ENCODE results near the gene RAPSN.
A peak's percentile ranks its signal among the peaks of the same experiment; 100 is the strongest.

Gene RAPSN

DNA sequence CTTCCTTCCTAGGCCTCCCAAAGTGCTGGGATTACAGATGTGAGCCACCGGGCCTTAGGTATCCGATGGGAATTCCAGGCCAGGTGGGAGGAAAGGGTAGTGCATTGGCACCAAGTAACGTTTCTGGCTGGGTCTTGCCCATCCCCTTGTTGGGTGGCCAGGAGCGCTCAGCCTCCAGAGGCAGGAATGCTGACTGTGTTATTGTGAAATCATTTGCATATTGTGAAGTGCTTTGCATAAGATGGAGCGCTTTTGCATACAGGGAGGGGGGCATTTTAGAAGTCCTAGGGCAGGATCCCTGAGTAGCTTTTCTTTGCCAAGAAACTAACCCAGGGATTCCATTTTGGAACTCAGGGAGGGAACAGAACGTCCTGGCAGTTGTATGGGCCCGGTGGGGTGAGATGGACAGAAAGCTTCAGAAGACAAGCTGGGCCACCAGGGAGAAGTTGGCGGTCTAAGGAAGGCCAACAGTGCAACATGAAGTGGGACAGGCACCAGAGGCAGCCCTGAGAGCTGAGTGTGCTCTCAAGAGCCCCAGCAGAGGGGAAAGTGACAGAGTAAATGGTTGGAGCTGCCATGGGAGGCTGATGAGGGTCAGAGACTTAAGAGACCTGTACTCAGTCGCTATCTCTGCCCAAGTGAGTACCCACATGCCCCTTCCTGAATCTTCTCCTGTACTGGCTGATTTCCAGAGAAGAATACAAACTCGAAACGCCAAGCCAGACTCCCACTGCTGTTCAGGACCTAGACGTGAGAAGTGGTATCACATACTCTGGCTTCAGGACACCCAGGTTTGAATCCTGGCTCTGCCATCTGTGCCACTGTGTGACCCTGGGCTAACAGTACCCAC is 41.8 kb downstream of the RAPSN start:
- no peak for DNase-seq

DNA sequence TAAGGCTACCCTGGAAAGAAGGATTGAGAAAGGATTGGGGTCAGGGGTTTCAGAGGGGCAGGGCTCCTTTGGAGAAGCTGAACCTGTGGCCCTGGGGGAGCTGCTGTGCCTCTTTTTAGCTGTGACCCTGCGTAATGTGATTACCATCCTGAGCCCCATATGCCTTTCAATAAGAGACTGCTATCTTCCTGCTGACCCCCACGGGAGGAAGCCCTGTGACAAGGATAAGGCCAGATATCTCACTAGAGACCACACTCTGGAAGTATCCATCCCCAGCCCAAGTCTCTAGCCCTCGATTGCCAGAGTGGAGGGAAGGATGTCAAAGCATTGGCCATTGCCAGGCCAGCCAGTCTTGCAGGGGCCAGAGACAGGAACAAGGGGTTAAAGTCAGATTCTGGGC is 45.4 kb downstream of the RAPSN start:
- DNase-seq, result no peak

DNA sequence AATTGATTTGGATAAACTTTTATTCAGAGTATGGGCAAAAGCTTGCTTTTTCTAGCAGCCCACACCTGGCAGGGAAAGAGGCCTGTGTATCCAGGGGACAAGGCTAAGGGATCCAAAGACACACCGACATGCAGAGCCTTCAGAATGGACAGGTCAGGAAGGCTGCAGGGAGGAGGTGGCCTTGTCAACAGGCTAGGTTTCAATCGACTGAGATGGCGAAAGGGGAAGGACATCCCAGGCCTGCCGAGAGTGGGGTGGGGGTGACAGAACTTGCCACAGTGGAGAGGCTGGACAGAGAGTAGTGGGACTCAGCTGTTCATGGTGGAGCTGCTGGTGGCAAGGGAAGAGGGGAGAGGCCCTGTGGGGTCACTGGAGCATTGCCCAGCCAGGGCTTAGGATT is 45.8 kb downstream of the RAPSN start:
- no peak for DNase-seq

DNA sequence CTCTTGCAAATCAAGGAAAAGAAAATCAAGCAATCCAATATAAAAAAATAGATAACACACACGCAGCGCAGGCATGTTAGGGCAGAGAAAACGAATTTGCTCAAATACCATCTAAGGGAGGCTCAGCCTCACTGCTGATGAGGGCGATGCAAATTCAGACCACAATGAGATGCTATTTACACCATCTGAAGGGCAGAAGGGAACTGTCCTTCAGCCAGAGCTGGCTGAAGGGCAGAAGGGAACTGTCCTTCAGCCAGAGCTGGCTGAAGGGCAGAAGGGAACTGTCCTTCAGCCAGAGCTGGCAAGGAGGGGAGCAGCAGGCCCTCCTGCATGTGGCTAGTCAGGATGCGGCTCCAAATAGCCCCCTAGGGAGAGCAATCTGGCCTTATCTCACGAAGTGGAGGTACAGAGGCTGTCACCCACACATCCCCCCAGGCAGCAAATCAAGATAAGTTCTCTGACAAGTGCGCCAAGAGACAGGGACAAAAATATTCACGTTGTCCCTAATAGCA is 48.1 kb downstream of the RAPSN start:
- DNase-seq, result no peak

DNA sequence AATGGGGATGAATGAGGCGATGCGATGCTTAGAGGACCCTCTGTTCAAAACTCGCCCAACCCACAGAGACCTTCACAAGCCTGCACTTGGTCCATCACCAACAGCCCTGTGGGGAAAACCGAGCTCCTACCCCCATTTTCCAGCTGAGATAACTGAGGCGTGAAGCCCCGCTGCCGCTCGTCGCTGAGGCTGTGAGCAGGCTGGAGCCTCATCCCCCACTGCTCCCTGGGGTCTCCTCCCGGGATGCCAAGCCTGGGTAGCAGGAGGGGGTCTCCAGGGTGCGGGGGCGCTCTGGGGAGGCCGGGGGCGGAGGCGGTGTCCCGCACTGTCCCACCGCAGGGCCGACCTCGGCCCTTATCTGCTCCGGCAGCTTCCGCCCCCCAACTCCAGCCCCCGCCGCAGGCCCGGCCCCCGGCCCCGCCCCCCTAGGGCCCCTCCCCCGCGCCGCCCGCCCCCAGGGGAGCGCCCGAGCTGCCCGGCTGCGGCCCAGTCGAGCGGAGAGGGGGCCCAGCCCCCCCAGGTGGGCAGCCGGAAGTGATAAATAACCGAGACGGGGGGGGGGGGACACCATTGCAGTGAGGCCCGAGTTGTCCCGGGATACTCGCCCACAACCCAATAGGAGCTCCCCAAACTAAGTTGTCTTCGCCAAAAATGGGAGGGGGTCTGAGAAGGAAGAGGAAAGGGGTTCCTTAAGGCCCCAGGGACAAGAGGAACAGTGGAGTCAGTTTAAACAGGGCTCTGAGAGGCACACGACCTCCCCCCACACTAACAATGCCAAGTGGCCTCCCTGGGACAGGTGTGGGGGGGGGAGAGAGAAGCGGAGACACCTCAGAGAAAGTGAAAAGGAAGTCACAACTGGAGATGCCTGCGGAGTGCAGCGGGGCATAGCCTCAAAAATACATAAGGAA is 48.8 kb downstream of the RAPSN start:
- DNase-seq, result peak in 2 of 4 experiments; percentile 30 to 57

DNA sequence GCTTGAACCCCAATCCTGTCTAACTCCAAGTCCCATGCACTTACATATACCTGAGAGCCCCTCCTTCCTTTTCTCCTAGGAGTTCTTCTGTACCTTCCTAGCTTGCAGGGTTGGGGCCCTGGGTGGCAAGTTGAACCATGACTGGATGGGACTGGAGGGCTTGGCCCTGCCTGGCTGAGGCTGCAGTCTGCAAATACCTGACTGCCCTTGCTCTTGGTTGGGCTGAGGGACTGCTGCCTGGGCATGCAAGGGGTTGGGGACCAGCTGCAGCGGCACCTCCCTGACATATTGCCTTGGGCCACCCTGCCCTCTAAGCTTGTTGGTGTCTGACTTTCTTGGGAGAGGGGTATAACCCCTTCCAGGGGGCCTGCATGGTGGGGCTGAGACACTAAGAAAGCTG is 50.4 kb downstream of the RAPSN start:
- no peak for DNase-seq

DNA sequence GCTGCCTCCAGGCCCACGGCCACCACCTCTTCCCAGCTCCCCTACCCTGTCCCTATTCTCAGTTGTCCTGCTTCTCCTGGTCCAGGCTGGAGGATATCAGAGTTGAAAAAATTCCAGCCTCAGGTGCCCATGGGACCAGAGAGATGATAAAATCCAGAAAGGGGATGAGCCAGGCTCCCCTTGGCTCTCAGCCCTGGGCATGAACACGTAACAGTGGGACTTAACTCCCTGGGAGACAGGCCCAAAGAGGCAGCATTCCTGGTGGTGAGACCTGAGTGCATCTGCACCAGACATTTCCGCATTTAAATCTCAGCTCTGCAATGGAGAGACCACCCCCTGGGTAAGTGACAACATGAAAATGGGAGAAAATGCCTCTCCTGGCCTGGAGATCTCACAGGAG is 50.9 kb downstream of the RAPSN start:
- no peak for DNase-seq

DNA sequence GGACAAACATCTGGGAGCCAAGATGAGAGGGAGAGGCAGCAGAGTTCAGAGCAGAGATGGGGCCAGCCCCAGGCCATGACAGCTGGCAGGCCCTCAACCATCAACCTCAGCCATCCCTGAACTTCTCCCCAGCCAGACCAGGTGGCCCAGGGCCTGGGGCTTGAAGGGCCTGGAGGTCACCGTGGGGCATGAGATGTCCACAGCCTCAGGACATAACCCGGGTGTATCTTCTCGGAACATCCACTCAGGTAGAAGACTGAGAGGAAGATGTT is 53.0 kb downstream of the RAPSN start:
- no peak for DNase-seq

DNA sequence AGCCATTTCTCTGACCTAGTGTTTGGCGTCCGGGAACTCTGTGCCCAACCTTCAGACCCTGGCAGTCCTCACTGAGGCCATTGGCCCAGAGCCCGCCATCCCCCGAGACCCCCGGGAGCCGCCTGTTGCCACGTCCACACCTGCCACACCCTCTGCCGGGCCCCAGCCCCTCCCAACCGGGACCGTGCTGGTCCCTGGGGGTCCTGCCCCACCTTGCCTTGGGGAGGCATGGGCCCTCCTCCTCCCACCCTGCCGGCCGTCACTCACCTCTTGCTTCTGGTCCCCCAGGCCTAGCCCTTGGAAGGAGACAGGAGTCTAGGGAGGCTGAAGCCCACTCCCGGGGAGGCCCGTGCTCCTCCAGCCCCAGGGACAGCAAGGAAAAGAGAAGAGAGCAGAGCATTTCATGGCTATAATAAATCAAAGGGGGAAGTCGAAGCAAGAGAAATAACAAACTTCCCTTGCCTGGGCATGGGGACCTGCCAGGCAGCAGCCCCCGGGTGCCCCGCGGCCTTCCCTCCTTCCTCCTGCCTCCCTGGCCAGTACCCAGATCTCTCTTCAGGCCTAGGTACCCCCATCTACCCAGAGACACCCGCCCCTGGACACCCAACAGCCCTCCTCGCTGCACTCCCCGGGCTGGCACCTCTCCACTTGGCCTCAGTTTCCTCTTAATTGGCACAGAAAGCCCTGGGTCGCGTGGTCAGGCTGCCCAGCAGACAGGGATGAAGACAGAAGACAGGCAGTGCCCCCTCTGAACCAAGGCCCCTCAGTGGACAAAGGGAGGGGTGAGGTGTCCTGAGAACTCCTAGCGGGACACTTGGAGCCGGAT is 53.5 kb downstream of the RAPSN start:
- no peak for DNase-seq

DNA sequence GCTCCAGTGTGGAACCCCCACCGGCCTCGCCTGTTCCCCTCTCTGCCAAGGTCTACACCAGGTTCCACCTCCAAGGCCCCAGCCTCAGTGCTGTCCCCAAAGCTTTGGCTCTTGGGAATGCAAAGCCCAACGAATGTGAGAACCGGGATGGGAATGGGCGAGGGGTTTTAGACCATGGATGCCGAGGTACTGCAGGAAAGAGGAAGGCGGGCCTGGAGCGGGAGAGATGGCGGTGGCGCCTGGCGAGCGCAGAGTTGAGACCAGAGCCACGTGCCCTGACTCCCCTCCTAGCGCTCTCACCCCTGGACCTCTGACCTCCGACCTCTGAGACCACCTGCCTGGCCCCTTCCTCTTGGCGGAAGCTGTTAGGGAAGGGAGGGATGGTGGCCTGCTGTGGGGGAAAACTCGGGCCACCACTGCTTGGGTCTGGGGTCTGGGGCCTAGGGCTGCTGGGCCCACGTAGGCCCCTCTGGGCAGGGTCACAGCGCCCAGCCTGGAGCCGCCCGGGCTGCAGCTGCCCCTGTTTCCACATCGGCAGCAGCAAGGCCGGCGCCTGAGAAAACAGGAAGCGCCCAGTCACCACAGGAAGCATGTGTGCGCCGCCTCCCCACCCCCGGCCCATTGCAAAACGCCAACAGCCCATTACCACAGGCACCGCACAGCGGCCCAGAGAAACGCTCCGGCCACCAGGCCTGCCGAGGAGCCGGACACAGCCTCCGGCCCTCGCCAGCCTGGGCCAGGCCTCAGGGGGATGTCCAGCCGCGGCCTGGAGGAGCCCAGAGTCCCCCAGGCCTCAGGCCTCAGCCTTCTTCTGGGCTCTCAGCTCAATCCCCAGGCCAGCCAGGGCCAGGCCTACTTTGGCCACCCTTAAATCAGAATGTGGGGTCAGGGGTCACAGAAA is 54.4 kb downstream of the RAPSN start:
- peak in 2 of 4 experiments; percentile 56 to 69 for DNase-seq

DNA sequence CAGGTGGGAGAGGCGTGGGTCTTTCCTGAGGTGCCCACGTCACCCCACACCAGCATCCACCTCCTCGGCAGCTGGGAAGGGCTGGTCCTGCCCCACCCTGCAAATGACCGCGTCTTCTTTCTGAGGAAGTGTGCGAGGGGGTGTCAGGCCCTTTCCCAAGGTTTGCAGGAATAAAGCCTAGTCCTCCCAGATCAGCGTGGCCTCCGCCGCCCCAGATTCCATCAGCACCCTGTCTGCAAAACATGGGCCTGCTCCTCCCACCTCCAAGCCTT is 55.0 kb downstream of the RAPSN start:
- no peak for DNase-seq

DNA sequence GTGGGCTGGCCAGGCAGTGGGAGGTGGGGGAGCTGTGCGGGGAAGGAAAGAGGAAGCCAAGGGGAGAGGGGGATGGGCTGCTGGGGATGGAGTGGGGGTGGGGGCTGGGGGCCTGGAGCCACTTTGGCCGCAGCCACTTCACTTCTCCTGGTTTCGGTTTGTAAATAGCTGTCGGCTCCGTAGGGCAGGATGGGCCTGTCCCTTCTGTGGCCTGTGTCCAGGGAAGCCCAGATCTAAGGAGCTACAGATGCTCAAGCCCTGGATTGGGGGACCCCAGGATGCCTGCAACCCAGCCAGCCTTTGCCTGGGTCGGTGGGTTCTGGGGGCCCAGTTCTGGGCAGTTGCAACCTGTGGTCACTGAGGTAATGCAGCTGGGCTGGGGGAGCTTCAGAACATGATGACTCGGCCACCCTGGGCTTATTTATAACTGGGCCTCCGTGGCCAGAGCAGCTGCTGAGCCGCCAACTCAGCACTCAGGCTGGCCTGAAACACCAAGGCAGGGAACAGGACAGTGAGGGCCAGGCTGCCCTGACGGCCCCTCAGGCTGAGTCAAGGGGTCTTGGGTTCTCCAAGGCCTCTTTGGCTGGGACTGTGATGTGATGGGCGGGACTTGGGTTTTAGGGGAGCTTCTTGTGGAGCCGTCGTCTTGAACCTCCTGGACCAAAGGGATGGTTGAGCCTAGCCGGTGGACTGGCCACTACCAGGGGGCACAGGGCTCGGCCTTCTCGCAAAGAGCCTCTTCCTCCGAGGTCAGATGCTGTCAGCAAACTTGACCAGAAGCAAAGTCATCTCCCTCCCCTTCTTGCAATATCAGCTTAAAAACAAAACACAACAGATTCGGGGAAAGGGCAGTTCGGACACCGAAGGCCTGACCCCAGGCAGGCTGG is 55.5 kb downstream of the RAPSN start:
- no peak for DNase-seq

DNA sequence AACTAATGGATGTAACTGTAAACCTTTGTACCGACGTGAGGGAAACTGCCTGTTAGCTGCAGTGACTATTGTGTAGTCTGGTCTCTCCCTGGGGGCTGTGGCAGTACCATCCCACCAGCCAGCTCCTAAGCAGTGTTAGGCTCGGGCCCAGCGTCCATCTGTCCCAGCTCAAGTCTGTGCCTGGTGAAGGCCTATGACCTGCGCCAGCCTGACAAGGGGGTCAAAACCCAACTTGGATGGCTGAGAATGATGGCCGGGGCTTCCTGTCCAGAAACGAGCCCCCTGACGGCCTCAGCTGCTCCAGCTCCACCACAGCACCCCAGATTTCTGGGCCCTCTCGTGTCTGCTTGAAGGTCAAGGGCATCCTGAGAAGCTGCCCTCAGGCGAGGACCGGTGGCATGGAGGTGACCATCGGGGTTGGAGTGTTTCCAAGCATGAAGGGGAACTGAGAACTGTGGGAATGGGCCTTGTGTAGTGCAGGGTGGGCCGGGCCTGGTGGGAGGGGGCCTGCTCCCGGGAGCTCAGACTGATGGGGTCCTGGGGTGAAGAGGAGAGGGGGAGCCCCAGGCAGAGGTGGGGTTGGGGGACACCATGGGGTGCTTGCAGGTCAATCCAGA is 56.3 kb downstream of the RAPSN start:
- no peak for DNase-seq

DNA sequence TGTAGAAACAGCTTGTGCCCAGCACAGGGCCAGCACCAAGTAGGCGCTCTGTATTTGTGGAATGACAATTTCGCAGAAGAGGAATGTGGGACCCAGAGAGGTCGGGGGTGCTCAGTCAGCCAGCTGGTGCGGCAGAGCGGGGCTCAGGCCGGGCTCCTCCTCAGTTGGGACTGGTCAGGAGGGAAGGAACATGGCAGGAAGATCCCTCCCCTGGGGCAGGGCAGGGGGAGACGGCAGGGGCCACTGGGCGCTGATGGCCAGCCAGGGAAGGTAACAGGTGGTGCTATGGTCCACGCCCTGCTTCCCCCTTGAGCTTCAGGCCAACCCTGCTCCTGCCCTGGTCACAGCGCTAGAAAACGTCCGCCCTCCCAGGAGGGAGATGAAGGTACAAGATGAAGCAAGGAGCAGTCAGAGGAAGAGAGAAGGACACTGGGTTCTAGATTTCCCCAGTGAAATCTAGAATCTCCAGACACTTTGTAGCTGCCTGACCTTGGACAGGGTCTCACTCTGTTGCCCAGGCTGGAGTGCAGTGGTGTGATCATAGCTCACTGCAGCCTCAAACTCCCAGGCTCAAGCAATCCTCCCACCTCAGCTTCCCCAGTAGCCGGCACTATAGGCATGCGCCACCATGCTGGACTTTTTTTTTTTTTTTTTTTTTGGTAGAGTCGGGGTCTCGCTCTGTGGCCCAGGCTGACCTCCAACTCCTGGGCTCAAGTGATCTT is 57.1 kb downstream of the RAPSN start:
- no peak for DNase-seq

DNA sequence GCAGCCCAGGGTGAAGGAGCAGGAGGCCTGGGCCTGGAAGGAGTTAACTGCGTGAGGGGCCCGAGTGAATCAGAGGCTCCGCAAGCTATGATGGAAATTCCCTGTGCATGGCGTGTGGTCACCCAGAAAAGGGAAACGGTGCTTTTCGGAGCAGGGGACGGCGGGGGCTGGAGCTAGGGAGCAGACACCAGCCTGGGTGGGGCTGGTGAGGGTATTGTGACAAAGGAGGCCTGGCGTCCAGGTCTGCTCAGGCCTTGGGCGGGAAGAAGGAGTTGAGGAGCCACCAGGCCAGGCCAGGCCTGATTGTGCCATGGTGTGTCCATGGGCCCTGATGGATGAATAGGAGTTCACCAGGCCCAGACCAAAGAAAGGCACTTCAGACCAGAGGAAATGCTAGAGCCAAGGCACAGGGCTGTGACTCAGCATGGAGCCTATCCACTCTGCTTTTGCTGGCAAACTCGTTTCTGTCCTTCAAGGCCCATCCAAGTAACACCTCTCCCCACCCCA is 57.8 kb downstream of the RAPSN start:
- DNase-seq, result no peak

DNA sequence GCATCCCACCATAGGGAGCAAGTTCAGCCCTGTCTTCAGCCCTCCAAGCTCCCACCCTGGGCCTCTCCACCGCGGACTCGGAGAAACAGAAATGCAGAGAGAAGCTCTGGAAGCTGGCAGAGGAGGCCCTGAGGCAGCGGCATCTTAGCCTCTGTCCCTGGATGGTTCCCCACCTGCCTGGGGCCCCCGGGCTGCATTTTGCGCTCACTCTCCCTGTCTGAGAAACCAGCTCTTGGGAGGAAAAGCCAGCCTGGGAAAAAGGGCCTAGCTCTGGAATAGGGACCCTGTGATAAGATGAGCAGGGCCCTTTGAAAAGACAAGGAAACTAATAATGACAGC is 58.5 kb downstream of the RAPSN start:
- DNase-seq, result no peak

DNA sequence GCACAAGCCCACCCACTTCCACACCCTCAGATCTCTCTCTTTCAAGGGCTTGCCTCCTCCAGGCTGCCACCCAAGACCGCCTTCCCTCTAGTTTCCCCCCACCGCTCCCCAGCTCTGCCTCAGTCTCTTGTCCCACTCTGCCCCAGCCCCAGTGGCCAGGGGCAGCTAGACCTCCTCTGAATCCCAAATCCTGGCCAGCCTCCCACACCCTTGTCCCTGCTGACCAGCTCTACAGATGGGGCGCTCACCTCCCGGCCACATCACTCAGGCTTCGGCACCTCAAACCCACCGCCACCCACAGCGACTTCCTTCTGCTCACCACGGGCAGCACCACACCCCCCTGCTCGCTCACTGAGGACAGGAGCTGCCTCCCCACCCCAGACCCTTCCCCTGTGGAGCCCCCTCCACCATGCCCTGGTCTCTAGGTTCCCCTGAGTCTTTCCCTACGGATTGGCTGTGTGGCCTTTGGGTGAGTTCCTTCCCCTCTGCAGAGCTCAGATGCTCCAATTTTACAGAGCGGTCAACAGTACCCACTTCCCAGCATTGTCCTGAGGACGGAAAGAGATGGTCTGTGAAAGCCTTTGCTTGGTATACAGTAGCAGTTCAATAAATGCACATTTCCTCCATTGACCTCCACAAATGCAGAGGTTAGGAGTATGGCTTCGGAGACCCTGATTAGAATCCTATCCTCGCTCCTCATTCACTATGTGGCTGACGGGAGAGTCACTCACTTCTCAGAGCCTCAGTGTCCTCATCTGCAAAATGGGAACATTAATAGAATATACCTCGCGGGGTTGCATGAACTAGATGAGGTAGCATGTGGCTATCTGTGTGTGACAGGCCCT is 59.1 kb downstream of the RAPSN start:
- no peak for DNase-seq

DNA sequence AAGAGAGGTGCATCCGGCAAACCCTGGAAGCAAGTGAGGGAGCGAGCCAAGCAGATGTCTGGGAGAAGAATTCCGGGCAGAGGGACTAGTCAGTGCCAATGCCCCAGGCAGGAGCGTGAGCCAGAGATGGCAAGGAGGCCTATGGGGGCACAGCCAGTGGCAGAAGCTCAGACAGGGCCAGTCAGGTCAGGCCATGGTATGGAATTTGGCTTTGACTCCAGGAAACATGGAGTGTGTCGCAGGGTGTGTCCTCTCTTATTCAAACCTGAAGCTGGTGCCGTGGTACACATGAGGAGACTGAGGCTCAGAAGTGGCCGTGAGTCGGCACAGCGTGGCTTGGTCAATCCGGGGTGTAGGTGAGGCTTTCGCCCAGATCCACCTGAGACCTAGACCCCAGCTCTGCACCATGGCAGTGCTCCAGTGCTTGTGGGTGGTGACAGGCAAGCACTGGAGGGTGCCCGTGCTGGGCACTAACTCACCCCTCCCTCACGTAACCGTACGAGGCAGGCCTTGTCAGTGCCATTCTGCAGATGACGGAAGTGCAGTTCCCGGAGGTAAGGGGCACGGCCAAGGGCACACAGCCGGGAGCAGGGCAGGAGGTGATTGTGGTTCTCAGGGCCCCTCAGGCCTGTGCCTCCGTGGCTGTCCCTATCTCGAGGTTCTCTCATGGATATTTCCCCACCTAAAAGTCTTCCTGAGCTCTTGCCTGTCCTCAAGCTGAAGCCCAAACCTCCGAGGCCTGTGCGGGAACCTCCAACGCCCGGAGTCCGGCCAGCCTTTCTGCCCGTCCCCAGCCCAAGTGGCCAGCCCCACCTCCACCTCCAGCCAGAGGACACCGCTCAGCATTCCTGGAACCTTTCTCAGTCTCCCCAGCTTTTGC is 60.0 kb downstream of the RAPSN start:
- no peak for DNase-seq

Measured in activated naive CD4-positive, alpha-beta T cell (primary cell).